BE2C (cell line): ENCODE results near the gene PDHX.
"Not testable (repeated sequence)": the region's sequence is repeated elsewhere in the genome, so short reads cannot be mapped to it uniquely, and the experiment has no call there.

ENCODE experiments used
- DNase-seq: peaks from one replicate; pipeline ENCODE4 v3.0.0-alpha.2; 2020
- H3K27me3 ChIP-seq: fragments of 250-450 bp; sonication (Bioruptor Pico); 2 replicates; pipeline ENCODE4 v1.5.1; 2020; ENCODE audit warnings: mild to moderate bottlenecking
- H3K36me3 ChIP-seq: fragments of 250-450 bp; sonication (Bioruptor Pico); 2 replicates; pipeline ENCODE4 v1.5.1; 2020; ENCODE audit warnings: mild to moderate bottlenecking
- H3K4me1 ChIP-seq: fragments of 250-450 bp; sonication (Bioruptor Pico); 2 replicates; pipeline ENCODE4 v1.5.1; 2020
- H3K4me3 ChIP-seq: 2 replicates; pipeline ENCODE4 v1.5.1; 2011; ENCODE audit warnings: low read depth, low read length
- H3K9me3 ChIP-seq: fragments of 250-450 bp; sonication (Bioruptor Pico); 2 replicates; pipeline ENCODE4 v1.5.1; 2020
- CTCF ChIP-seq: IDR thresholded peaks from 2 replicates; pipeline ENCODE4 v1.5.1; 2012; ENCODE audit warnings: mild to moderate bottlenecking, low read depth, low read length

Gene PDHX

GRCh38 chr11:35016916-35017315 is 100.5 kb downstream of the PDHX start:
- TF ChIP-seq CTCF, result no peak
- no peaks in the 10 kb centered on the region for H3K27me3 ChIP-seq
- H3K36me3 ChIP-seq, result no peaks in the 10 kb centered on the region
- no peak for DNase-seq
- no peak overlapping the region for H3K4me3 ChIP-seq
- no peaks in the 10 kb centered on the region for H3K9me3 ChIP-seq
- no peaks in the 10 kb centered on the region for H3K4me1 ChIP-seq

- TF ChIP-seq CTCF, result no peak
- no peak for DNase-seq
Observed at GRCh38 chr11:35017528-35018342, 101.3 kb downstream of the PDHX start.

GRCh38 chr11:35021589-35021988 is 105.2 kb downstream of the PDHX start:
- Histone ChIP-seq H3K4me1 (no peaks in the 10 kb centered on the region), H3K36me3 (no peaks in the 10 kb centered on the region), H3K4me3 (no peak overlapping the region), H3K9me3 (no peaks in the 10 kb centered on the region), H3K27me3 (no peaks in the 10 kb centered on the region)
- no peak for TF ChIP-seq CTCF
- DNase-seq, result no peak

More at GRCh38 chr11:35017528-35018342, 101.3 kb downstream of the PDHX start:
- Histone ChIP-seq H3K36me3 (no peaks in the 10 kb centered on the region), H3K4me3 (no peak overlapping the region), H3K9me3 (no peaks in the 10 kb centered on the region), H3K4me1 (no peaks in the 10 kb centered on the region), H3K27me3 (no peaks in the 10 kb centered on the region)

GRCh38 chr11:35023940-35024339 is 107.5 kb downstream of the PDHX start:
- not testable (repeated sequence) for H3K27me3 ChIP-seq, H3K4me3 ChIP-seq, H3K4me1 ChIP-seq, H3K9me3 ChIP-seq, DNase-seq, H3K36me3 ChIP-seq

GRCh38 chr11:35028007-35028406 is 111.6 kb downstream of the PDHX start:
- H3K36me3 ChIP-seq, H3K9me3 ChIP-seq, H3K27me3 ChIP-seq, H3K4me3 ChIP-seq, DNase-seq, H3K4me1 ChIP-seq: not testable (repeated sequence)

GRCh38 chr11:35029979-35030682 is 113.7 kb downstream of the PDHX start:
- Histone ChIP-seq H3K9me3 (no peaks in the 10 kb centered on the region), H3K27me3 (no peaks in the 10 kb centered on the region), H3K4me3 (no peak overlapping the region), H3K4me1 (no peaks in the 10 kb centered on the region), H3K36me3 (no peaks in the 10 kb centered on the region)
- DNase-seq, result no peak
- no peak for TF ChIP-seq CTCF

GRCh38 chr11:35030716-35031213 is 114.3 kb downstream of the PDHX start:
- no peak for DNase-seq
- no peaks in the 10 kb centered on the region for H3K27me3 ChIP-seq
- no peaks in the 10 kb centered on the region for H3K4me1 ChIP-seq
- TF ChIP-seq CTCF, result no peak
- H3K9me3 ChIP-seq, result no peaks in the 10 kb centered on the region
- H3K36me3 ChIP-seq, result no peaks in the 10 kb centered on the region
- H3K4me3 ChIP-seq, result no peak overlapping the region
